ENCODE measurements around the gene NGEF. TPM values are rescaled to one million over a fixed set of nuclear protein-coding genes. Genes with fewer than 3 reads are reported as not detected.

The NGEF gene
- polyA plus RNA-seq, 1 of the 3 experiments (the other 2 are of a cell fraction): 1.4 TPM

DNA sequence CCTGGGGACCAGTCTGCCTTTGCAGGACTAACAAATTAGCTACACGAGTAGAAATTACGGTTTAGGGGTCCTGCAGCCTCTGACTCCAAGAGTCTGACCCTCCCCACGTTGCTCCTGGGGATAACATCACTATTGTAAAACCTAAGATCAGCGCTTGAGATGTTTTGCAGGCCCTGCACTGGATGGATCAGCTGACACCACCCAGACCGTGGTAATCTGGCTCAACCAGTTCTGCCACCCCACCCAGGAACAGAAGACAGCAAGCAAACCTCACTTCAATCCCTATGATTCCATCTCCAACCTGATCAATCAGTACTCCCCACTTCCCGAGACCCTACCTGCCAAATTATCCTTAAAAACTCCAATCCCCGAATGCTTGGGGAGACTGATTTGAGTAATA lies 31.7 kb downstream of the NGEF start:
- no peak for TF ChIP-seq TEAD4 (IDR thresholded peaks at IDR 0.05; ENCODE audit: borderline replicate concordance, insufficient read depth)
- TF ChIP-seq SIN3A (IDR thresholded peaks at IDR 0.05; ENCODE audit: borderline replicate concordance, low read depth, low read length): no peak
- no peak for TF ChIP-seq REST (IDR thresholded peaks at IDR 0.05; ENCODE audit: low read depth, low read length)
- TF ChIP-seq EZH2phosphoT487 (IDR thresholded peaks at IDR 0.05; ENCODE audit: borderline replicate concordance, low read depth): no peak
- TF ChIP-seq MXI1 (IDR thresholded peaks at IDR 0.05; ENCODE audit: low read depth, low read length): no peak
- TF ChIP-seq RXRA (IDR thresholded peaks at IDR 0.05; ENCODE audit: borderline replicate concordance, low read depth): no peak
- TF ChIP-seq SMC3 (IDR thresholded peaks at IDR 0.05; ENCODE audit: low read depth, low read length): no peak
- no peak for TF ChIP-seq RFX5 (IDR thresholded peaks at IDR 0.05; ENCODE audit: low read length)
- TF ChIP-seq RCOR1 (IDR thresholded peaks at IDR 0.05; ENCODE audit: low read length): no peak
- TF ChIP-seq CHD2 (IDR thresholded peaks at IDR 0.05; ENCODE audit: low read length, partially characterized antibody): no peak
- TF ChIP-seq, protein P1, sequence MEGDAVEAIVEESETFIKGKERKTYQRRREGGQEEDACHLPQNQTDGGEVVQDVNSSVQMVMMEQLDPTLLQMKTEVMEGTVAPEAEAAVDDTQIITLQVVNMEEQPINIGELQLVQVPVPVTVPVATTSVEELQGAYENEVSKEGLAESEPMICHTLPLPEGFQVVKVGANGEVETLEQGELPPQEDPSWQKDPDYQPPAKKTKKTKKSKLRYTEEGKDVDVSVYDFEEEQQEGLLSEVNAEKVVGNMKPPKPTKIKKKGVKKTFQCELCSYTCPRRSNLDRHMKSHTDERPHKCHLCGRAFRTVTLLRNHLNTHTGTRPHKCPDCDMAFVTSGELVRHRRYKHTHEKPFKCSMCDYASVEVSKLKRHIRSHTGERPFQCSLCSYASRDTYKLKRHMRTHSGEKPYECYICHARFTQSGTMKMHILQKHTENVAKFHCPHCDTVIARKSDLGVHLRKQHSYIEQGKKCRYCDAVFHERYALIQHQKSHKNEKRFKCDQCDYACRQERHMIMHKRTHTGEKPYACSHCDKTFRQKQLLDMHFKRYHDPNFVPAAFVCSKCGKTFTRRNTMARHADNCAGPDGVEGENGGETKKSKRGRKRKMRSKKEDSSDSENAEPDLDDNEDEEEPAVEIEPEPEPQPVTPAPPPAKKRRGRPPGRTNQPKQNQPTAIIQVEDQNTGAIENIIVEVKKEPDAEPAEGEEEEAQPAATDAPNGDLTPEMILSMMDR (IDR thresholded peaks at IDR 0.05): no peak
- TF ChIP-seq ZBTB33 (IDR thresholded peaks at IDR 0.05; ENCODE audit: borderline replicate concordance, low read depth): no peak
- TF ChIP-seq TAF1 (IDR thresholded peaks at IDR 0.05; ENCODE audit: borderline replicate concordance, low read depth, low read length): no peak
- no peaks in the 10 kb centered on the region for H3F3A ChIP-seq (replicated peaks; ENCODE audit: insufficient read depth)
- H3K4me1 ChIP-seq (ENCODE audit: control insufficient read depth in 1 of 2, insufficient read depth in 2 of 2, low read depth in 1 of 2, low read length in 1 of 2): peaks cover 0 to 13% of the 10 kb centered on the region in 2 experiments; a peak in 1 of 4 replicates
- no peaks in the 10 kb centered on the region for H3K36me3 ChIP-seq (replicated peaks in 1 of 2; ENCODE audit: control insufficient read depth in 1 of 2, insufficient read depth in 2 of 2, low read length in 1 of 2)
- no peaks in the 10 kb centered on the region for H3K79me2 ChIP-seq (ENCODE audit: insufficient read depth)
- no peaks in the 10 kb centered on the region for H3K9me3 ChIP-seq
- no peak overlapping the region for H3K9ac ChIP-seq
- POLR2A ChIA-PET: no interaction called here
- no peak for DNase-seq
- no peak overlapping the region for H2AFZ ChIP-seq (ENCODE audit: low read depth)
- no peaks in the 10 kb centered on the region for H4K20me1 ChIP-seq (ENCODE audit: insufficient read depth)
- no peaks in the 10 kb centered on the region for H3K27me3 ChIP-seq (ENCODE audit: insufficient read depth)
- CTCF ChIA-PET: interaction anchor here (1.2 kb wide), 1 partner anchor 30 kb away, joined by 3 read pairs; no protein-coding TSS in a partner anchor
- no peaks in the 10 kb centered on the region for H3K9me2 ChIP-seq
- no peak overlapping the region for H3K27ac ChIP-seq (ENCODE audit: low read depth in 2 of 2, low read length in 1 of 2)
- WGBS (ENCODE audit: low lambda C conversion rate): 78% methylated on average over 7 of the region's 7 CpGs
- H3K4me3 ChIP-seq (ENCODE audit: low read depth in 2 of 2, low read length in 1 of 2): no peak overlapping the region
- H3K4me2 ChIP-seq: no peak overlapping the region
